Activated CD8-positive, alpha-beta memory T cell treated with anti-CD3 and anti-CD28 coated beads, Interleukin-2, amount 10 ng/mL, durations not matched to agents 7 days and 5 days (primary cell): ENCODE results near the gene ARHGEF37. TPM values are rescaled to one million over a fixed set of nuclear protein-coding genes. Genes with fewer than 3 reads are reported as not detected.

Experiments used
- ATAC-seq: fragments of 150-1000 bp; cut with Tn5 transposase; one replicate; pipeline ENCODE4 v1.10.0; 2021; ENCODE audit warnings: moderate library complexity
- CTCF ChIA-PET: fragments of 350-600 bp; sonication (Branson Sonifier 250); formaldehyde crosslinking; loops from one replicate; lab custom pipeline; 2021; ENCODE audit warnings: antibody characterized with exemption; lab: Charles Lee
- DNase-seq: peaks from one replicate; pipeline ENCODE4 v3.0.0-alpha.2; 2020
- H3K27ac Mint-ChIP-seq: one replicate; pipeline ENCODE4 v1.8.0; 2021; ENCODE audit warnings: mild to moderate bottlenecking, mixed read lengths
- H3K27me3 Mint-ChIP-seq: one replicate; pipeline ENCODE4 v1.8.0; 2021; ENCODE audit warnings: mixed read lengths
- H3K36me3 Mint-ChIP-seq: one replicate; pipeline ENCODE4 v1.8.0; 2021; ENCODE audit warnings: mild to moderate bottlenecking, mixed read lengths
- H3K4me1 Mint-ChIP-seq: one replicate; pipeline ENCODE4 v1.8.0; 2021; ENCODE audit warnings: mixed read lengths
- H3K4me3 Mint-ChIP-seq: one replicate; pipeline ENCODE4 v1.8.0; 2021; ENCODE audit warnings: mild to moderate bottlenecking, moderate library complexity, mixed read lengths
- H3K9me3 Mint-ChIP-seq: one replicate; pipeline ENCODE4 v1.8.0; 2022; ENCODE audit warnings: low read depth, mixed read lengths
- total RNA-seq, 2 experiments: library from RNA; stranded (reverse); gene quantifications; one replicate each; pipeline ENCODE4 v1.2.3, GENCODE V29; 2021

ARHGEF37 gene
- total RNA-seq, 2 experiments from 2014 or later: 0.37 to 1.1 TPM

DNA sequence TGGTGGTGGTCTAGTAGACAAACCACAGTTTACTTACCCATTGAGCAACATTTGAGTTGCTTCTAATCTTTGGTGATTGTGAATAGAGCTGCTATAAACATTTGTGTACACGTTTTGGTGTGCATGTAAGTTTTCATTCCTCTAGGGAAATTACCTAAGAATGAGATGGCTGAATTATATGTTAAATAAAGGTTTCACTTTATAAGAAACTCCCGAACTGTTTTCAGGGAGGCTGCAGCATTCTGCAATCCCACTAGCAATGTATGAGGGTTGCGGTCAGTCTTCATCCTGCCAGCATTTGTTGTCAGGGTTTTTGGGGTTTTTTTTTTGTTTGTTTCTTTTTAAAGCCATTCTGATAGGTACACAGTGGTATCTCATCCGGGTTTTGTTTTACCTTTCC is 103.1 kb downstream of the ARHGEF37 start:
- Mint-ChIP-seq H3K27ac (no peak overlapping the region), H3K36me3 (no peaks in the 10 kb centered on the region), H3K4me1 (peaks cover 2% of the 10 kb centered on the region), H3K4me3 (no peak overlapping the region), H3K9me3 (no peaks in the 10 kb centered on the region), H3K27me3 (peaks cover 50% of the 10 kb centered on the region)
- DNase-seq: no peak
- no peak for ATAC-seq
- CTCF ChIA-PET: interaction anchor here (1.7 kb wide), 1 partner anchor 169 kb away, joined by 4 read pairs; no protein-coding TSS in a partner anchor

Other genes with a start within 250 kb of the ARHGEF37 start
- gene GRPEL2, start 236.0 kb upstream of the ARHGEF37 start, total RNA-seq: 10 to 100 TPM; 27.2 to 27.3 TPM
- 10 to 100 TPM; 26.7 to 32.1 TPM for gene PCYOX1L, start 223.5 kb upstream of the ARHGEF37 start, total RNA-seq
- not detected for gene IL17B, start 202.2 kb upstream of the ARHGEF37 start, total RNA-seq
- gene CSNK1A1, start 30.1 kb upstream of the ARHGEF37 start, total RNA-seq: 100 to 1,000 TPM; 193 to 204 TPM
- 1 to 10 TPM; 6.0 to 7.2 TPM for gene PPARGC1B, start 148.8 kb downstream of the ARHGEF37 start, total RNA-seq